Lung (tissue), 12 donors: ENCODE measurements around the gene PCDH9. TPM values are rescaled to one million over a fixed set of nuclear protein-coding genes. Genes with fewer than 3 reads are reported as not detected.
A peak's percentile ranks its signal among the peaks of the same experiment; 100 is the strongest.

Experiments used
- ATAC-seq: fragments of 200-7000 bp; cut with Tn5 transposase; one replicate; pipeline ENCODE4 v1.9.1; 2020; ENCODE audit warnings: moderate number of reproducible peaks; ENCODE audit not compliant: insufficient read depth, low FRiP score
- DNase-seq, 3 donors: peaks; one replicate each; pipeline ENCODE4 v3.0.0-alpha.2; 2013 to 2017
- H3K27ac ChIP-seq, 2 donors: one replicate each; pipeline ENCODE4 v1.5.1; 2013; ENCODE audit warnings: mild to moderate bottlenecking in 2 of 2, moderate library complexity in 2 of 2, control low read depth in 1 of 2, inconsistent platforms in 1 of 2, low read depth in 1 of 2, low read length in 1 of 2
- H3K27me3 ChIP-seq, 3 donors: one replicate each; pipeline ENCODE4 v1.5.1; 2013; ENCODE audit warnings: low read length in 2 of 3; ENCODE audit not compliant: control insufficient read depth in 3 of 3, insufficient read depth in 3 of 3
- H3K36me3 ChIP-seq, 4 donors: one replicate each; pipeline ENCODE4 v1.5.1; 2013; ENCODE audit warnings: low read length in 4 of 4, mild to moderate bottlenecking in 1 of 4, moderate library complexity in 1 of 4; ENCODE audit not compliant: control insufficient read depth in 4 of 4, insufficient read depth in 4 of 4
- H3K4me1 ChIP-seq, 5 donors: one replicate each; pipeline ENCODE4 v1.5.1; 2013; ENCODE audit warnings: low read length in 5 of 5, mild to moderate bottlenecking in 2 of 5, moderate library complexity in 1 of 5; ENCODE audit not compliant: control insufficient read depth in 5 of 5, insufficient read depth in 5 of 5
- H3K4me3 ChIP-seq: one replicate; pipeline ENCODE4 v1.5.1; 2013; ENCODE audit warnings: mild to moderate bottlenecking, control low read depth, moderate library complexity
- H3K9ac ChIP-seq, 2 donors: one replicate each; pipeline ENCODE4 v1.5.1; 2013; ENCODE audit warnings: low read length in 2 of 2, control low read depth in 1 of 2; ENCODE audit not compliant: insufficient read depth in 1 of 2
- H3K9me3 ChIP-seq, 4 donors: one replicate each; pipeline ENCODE4 v1.5.1; 2013; ENCODE audit warnings: low read length in 3 of 4, mild to moderate bottlenecking in 1 of 4, moderate library complexity in 1 of 4; ENCODE audit not compliant: control insufficient read depth in 4 of 4, insufficient read depth in 3 of 4
- CTCF ChIP-seq: IDR thresholded peaks from 2 replicates; pipeline ENCODE4 v1.5.1; 2012; ENCODE audit warnings: mild to moderate bottlenecking; ENCODE audit errors: control extremely low read depth, extremely low read depth
- WGBS, 2 donors: extraction: QIAGEN DNeasy Blood & Tissue Kit; methylation state at CpG; one replicate each; pipeline ENCODE4 v1.1.7; 2013; 5-methylcytosine and 5-hydroxymethylcytosine counted together
- polyA plus RNA-seq, 2 donors: library from polyadenylated mRNA; stranded (reverse); fragments of 200-250 nt; gene quantifications; one replicate each; pipeline ENCODE4 v1.2.1, GENCODE V29; 2013
- total RNA-seq, 2 donors: library from RNA; depleted of rRNA in 1 of 2; stranded (reverse); fragments of >200 nt in 1 of 2; gene quantifications; one replicate each; pipeline ENCODE4 v1.2.1, GENCODE V29; 2014 to 2021
- donor health status: control.
- donor health status: control.
- donor health status: Bipolar disorder and iron deficiency.
- donor health status: healthy.
- donor health status: DM: yes; HTN: yes; CAD: no.

Gene PCDH9
- total and polyA plus RNA-seq, 4 donors = 0.68 to 22.2 (median 4.1) TPM

- Histone ChIP-seq H3K9me3 (peaks cover 0 to 2% (median 0%) of the 10 kb centered on the region in 4 donors), H3K4me1 (peaks cover 2 to 28% (median 9%) of the 10 kb centered on the region in 5 donors), H3K27ac (no peak overlapping the region), H3K27me3 (no peaks in the 10 kb centered on the region), H3K4me3 (no peak overlapping the region), H3K36me3 (peaks cover 0 to 6% (median 0%) of the 10 kb centered on the region in 4 donors), H3K9ac (no peak overlapping the region)
- TF ChIP-seq CTCF = no peak
- DNase-seq (no peak), ATAC-seq (no peak)
- WGBS, 2 donors = 72 to 82% methylated on average over 6 of the region's 6 CpGs
Measured at GRCh38 chr13:67226696-67227095, 3.4 kb downstream of the PCDH9 start.

GRCh38 chr13:67225252-67226159 is 4.6 kb downstream of the PCDH9 start:
- peaks cover 0 to 2% (median 0%) of the 10 kb centered on the region in 4 donors for H3K9me3 ChIP-seq
- peaks cover 0 to 6% (median 0%) of the 10 kb centered on the region in 4 donors for H3K36me3 ChIP-seq
- H3K4me3 ChIP-seq = no peak overlapping the region
- peak overlapping the region in 1 of 2 donors; percentile 20 for H3K27ac ChIP-seq
- TF ChIP-seq CTCF = no peak
- H3K27me3 ChIP-seq = no peaks in the 10 kb centered on the region
- no peak overlapping the region for H3K9ac ChIP-seq
- H3K4me1 ChIP-seq = peaks cover 4 to 24% (median 9%) of the 10 kb centered on the region in 5 donors
- WGBS, 2 donors = 83 to 91% methylated on average over 20 of the region's 20 CpGs
- ATAC-seq = no peak
- DNase-seq = peak in 2 of 3 donors; percentile 14 to 40

- ATAC-seq (peak; percentile 73), DNase-seq (peak; percentile 81 to 89 (median 88))
- 18 to 29% methylated on average over 9 of the region's 9 CpGs for WGBS, 2 donors
- peak overlapping the region in 1 of 2 donors; percentile 50 for H3K9ac ChIP-seq
- no peaks in the 10 kb centered on the region for H3K27me3 ChIP-seq
- H3K27ac ChIP-seq = no peak overlapping the region
- peak; percentile 47 for TF ChIP-seq CTCF
- peaks cover 0 to 2% (median 0%) of the 10 kb centered on the region in 4 donors for H3K9me3 ChIP-seq
- H3K4me1 ChIP-seq = peaks cover 4 to 20% (median 9%) of the 10 kb centered on the region in 5 donors
- H3K4me3 ChIP-seq = no peak overlapping the region
- peaks cover 0 to 6% (median 0%) of the 10 kb centered on the region in 4 donors for H3K36me3 ChIP-seq
Measured at GRCh38 chr13:67224148-67224846, 5.8 kb downstream of the PCDH9 start.
